GM18499 (cell line): ENCODE data around the gene MOB3A.
"Not testable (repeated sequence)": the region's sequence is repeated elsewhere in the genome, so short reads cannot be mapped to it uniquely, and the experiment has no call there.

Experiments
- ATAC-seq: cut with Tn5 transposase; IDR thresholded peaks from one replicate; pipeline ENCODE4 v1.9.1; 2021; ENCODE audit warnings: moderate number of reproducible peaks; ENCODE audit not compliant: insufficient read depth, unreplicated experiment

Gene MOB3A

DNA sequence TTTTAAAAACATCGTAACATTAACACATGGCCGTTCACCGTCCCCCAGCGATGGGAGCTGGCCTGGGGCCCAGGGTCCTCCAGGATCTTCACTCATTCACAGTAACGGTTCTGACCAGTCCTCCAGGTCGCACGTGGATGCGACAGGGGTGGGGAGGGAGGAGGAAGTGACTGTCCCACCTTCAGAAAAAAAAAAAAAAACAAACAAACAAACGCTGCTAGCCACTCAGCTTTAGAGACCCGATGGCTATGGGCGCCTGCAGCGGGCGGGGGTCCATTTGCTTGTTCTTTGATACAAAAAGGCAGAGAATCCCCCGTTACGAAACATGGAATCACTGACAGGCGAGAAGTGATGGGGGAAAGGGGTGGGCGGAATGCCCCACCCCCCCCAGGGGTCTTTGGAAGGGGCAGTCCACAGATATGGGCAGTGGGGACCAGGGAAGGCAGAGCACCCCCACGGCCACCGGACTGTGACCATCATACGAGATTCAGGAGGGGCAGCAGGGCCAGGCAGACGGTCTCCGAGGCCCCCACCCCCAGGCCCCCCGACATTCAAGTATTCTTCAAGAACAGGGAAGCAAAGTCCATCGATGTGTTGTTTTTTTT is 58.4 kb downstream of the MOB3A start:
- no peak for ATAC-seq

DNA sequence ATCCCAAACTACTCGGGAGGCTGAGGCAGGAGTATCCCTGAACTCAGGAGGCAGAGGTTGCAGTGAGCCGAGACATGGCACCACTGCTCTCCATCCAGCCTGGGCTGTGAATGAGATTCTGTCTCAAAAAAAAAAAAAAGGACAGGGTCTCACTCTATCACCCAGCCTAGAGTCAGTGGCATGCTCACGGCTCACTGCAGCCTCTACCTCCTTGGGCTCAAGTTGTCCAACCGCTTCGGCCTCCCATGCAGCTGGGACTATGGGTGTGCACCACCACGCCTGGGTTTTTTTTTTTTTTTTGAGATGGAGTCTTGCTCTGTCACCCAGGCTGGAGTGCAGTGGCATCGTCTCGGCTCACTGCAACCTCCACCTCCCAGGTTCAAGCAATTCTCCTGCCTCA is 59.7 kb downstream of the MOB3A start:
- no peak for ATAC-seq

DNA sequence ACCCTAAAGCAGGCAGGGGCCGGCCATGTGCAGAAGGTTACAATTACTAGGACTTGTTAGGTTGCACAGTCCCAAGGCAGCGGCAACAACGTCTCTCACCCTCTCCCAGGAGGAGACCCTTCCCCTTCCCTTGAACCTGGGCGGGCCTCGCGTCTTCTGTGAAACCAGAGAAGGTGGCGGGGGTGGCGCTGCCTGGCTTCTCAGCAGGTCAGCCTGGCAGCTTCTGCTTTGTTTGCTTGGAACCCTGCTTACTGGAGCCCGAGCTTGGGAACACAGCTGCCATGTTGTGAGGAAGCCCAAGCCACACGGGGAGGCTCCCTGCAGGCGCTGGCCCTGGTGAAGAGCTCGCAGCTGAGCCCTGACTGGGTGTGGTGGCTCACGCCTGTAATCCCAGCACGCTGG is 60.5 kb downstream of the MOB3A start:
- ATAC-seq = no peak

DNA sequence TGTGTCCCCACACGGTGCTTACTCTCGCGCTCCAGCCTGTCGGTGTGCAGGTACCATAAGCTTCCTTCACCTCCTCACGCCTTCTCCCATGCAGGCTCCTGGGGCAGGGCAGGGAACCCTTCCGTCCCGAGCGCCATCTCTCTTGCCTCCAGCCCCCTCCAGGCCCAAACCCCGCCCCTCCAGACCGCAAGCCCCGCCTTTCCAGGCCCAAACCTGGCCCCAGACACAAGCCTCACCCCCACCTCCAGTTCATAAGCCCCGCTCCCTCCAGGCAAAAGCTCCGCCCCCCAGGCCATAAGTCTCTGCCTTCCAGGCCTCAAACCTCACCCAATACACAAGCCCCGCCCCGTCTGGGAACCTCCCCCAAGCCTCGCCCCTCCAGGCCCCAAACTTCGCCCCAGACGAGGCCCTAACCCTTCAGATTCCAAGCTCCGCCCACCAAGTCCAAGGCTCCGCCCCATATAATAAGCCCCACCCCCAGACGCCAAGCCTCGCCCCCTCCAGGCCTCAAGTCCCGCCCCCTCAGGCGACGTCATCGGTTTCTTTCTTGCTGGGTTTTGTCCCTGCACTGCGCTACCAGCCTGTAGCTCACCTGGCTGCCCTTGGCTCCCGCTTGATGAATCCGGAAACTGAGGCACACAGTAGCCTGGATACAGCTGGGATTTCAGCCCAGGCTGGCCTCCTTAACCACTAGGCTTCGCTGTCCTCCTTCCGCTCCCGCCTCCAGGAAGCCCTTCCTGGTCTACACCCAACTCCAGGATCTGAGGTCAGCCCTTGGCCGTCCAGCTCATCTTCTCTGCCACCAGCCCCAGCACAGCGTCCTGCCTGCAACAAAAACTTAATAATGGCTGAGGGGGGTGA is 61.2 kb downstream of the MOB3A start:
- ATAC-seq = no peak

DNA sequence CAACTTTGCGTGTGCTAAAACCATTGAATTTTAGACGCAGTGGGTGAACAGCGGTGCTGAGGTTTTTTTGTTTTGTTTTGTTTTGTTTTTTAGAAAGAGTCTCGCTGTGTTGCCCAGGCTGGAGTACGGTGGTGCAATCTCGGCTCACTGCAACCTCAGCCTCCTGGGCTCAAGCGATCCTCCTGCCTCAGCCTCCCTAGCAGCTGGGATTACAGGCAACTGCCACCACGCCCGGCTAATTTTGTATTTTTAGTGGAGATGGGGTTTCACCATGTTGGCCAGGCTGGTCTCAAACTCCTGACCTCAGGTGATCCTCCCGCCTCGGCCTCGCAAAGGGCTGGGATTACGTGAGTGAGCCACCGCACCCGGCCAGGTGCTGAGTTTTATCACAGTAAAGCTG is 61.9 kb downstream of the MOB3A start:
- ATAC-seq = not testable (repeated sequence)

DNA sequence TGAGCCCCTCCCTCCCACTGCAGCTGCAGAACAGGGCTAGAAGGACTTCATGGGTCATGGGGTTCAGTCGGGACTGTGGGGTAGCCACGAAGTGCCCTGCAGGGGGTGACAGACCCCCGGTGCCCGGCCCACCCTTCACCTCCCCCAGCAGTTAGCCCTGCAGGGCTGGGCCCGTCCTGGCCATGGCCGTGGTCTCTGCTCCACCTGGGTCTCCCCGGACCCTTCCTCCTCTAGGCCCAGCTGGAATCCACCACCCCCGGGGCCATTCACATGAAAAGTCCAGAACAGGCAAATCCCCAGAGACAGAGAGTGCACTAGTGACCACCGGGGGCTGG is 62.3 kb downstream of the MOB3A start:
- ATAC-seq = no peak

DNA sequence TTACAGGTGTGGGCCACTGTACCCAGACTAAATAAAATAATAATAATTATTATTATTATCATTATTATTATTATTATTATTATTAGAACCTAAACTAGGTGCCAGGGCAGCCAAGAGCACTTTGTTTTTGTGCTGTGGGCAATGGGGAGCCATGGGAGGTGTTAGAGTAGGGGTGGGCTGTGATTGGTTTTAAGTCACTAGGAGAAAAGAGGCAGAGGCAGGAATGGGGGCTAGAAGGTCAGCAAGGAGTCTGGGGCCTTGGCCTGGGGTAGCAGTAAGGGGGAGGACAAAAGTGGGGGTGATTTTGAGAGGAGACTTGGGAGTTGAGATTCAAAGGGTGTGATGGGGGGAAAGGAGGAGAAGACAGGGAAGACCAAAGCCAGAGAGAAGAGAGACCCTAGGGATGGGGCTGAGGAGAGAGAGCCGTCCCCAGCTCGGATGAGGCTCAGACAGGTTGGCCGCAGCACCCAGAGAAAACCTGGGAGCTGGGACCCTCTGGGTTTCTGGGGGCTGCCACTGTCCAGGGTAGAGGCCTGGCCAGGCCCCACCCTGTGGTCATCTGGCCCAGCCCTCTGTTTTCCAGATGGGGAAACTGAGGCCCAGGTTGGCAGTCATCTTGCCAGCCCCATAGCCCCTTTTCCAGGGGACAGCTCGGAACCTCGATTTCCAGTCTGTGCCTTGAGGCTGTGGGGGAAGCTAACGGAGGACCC is 62.9 kb downstream of the MOB3A start:
- ATAC-seq = no peak

DNA sequence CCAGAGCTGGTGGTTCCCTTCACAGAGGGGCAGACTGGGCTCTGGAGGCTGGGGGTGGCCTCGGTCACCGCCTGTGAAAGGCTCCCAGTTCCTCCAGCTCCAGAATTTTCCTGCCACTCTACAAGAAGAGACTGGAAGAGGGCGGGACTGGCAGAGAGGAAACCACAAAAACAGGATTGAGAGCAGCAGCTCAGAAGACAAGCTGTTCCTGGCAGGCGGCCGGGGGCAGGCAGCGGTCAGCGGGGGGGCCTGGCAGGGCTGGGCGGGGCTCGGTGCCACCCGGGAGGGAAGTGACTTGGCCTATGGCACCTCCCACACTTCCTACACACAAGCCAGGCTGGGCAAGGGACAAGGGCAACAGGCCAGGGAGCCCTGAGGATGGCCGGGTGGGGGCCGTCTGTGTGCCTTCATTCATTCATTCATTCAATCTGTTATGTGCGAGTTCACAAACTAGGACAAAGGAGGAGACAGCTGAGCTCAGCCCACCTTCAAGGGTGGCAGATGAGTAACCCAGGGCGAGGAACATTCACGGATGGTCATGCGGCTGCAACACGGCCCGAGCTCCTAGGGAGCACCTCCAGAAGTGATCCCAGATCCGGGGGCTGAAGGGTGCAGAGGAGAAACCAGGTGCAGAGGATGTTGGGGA is 63.7 kb downstream of the MOB3A start:
- ATAC-seq = no peak

DNA sequence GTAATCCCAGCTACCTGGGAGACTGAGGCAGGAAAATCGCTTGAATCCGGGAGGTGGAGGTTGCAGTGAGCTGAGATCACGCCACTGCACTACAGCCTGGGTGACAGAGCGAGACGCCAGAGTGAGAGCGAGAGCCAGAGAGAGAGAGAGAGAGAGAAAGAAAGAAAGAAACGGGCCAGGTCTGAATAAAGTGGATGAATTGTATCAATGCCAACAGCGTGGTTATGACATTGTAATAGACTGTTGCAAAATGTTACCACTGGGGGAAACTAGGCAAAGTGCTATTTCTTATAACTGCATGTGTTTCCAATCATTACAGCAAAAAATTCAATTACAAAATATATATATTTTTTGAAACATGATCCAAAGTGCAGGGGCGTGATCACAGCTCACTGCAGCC is 68.8 kb downstream of the MOB3A start:
- no peak for ATAC-seq

DNA sequence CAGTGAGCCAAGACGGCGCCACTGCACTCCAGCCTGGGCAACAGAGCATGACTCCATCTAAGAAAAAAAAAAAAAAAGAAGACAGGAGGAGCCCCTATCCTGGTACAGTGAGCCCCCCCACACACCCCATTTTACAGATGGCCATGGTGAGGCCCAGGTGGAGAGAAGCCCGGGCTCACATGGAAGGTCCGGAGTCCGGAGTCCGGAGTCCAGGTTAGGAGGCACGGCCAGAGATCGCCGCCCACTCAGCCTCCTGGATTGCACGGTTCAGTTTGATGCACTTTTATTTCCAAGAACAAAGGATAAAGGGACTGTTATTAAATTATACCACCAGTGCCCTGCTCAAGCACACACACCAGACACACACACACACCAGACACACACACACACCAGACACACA is 69.4 kb downstream of the MOB3A start:
- ATAC-seq = no peak

DNA sequence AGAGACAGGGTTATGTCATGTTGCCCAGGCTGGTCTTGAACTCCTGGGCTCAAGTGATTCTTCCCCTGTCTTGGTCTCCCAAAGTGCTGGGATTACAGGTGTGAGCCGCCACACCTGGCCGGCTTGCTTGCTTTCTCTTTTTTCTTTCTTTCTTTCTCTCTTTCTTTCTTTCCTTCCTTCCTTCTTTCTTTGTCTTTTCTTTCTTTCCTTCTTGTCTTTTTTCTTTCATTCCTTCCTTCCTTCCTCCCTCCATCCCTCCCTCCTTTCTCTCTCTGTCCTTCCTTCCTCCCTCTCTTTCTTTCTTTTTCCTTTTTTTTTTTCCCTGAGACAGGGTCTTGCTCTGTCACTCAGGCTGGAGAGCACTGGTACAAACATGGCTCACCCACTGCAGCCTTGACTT is 73.8 kb downstream of the MOB3A start:
- no peak for ATAC-seq

DNA sequence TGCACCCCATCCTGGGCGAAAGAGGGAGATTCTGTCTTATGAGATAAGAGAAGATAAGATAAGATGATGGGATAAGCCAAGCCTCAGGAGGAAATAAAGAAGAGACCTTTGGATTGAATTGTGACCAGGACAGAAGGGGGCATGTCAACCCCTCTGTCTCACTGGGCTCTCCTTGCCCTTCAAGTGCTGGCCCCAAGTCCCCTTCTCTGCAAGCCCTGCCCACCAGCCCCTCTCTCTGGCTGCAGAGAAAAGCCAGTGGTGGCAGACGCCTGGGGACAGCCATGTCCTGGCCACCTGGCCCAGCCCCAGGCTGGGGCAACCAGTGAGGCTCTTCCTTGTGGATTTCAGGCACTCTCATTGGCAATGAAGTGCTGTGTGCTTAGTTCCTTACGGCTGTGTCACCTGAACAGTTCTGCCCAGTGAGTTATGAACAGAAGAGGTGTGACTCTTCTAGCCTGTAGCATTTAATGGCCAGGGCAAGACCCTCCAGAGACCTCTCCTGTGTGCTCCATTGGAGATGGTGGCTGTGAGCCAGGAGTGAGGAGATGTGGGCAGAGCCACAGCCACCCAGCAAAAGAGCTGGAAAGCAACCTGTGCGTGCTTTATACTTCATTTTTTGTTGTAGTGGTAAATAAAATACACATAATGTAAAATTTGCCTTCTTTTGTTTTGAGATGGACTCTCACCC is 74.5 kb downstream of the MOB3A start:
- no peak for ATAC-seq
